NT2/D1 (cell line): ENCODE data around the gene PLA2G2F.

Experiments
- SUZ12 ChIP-seq: IDR thresholded peaks from 2 replicates; pipeline ENCODE4 v1.6.1; 2011; ENCODE audit not compliant: insufficient read length, insufficient read depth; ENCODE audit errors: extremely low read depth
- YY1 ChIP-seq: IDR thresholded peaks from 2 replicates; pipeline ENCODE4 v1.6.1; 2011; ENCODE audit not compliant: insufficient read length, insufficient read depth
- ZNF274 ChIP-seq: IDR thresholded peaks from 2 replicates; pipeline ENCODE4 v1.6.1; 2011; ENCODE audit warnings: mild to moderate bottlenecking, low read depth, low read length

GRCh38 chr1:20172033-20172590 lies 33.0 kb downstream of the PLA2G2F start:
- TF ChIP-seq ZNF274 = no peak
- TF ChIP-seq YY1 = no peak
- TF ChIP-seq SUZ12 = no peak
